Upper lobe of left lung (tissue), 6 donors: ENCODE data around the gene FBXO27. TPM values are rescaled to one million over a fixed set of nuclear protein-coding genes. Genes with fewer than 3 reads are reported as not detected.

Source experiments
- ATAC-seq, 2 donors: fragments of 200-7000 bp; cut with Tn5 transposase; one replicate each; pipeline ENCODE4 v1.9.1; 2022; ENCODE audit warnings: mild to moderate bottlenecking in 2 of 2, moderate library complexity in 2 of 2; ENCODE audit not compliant: low FRiP score in 2 of 2
- DNase-seq, 2 donors: peaks; one replicate each; pipeline ENCODE4 v3.0.0-alpha.2; 2019 to 2020
- H3K27ac ChIP-seq, 4 donors: fragments of 200-600 bp; sonication (generic); one replicate each; pipeline ENCODE4 v1.5.1; 2016 to 2019
- H3K27me3 ChIP-seq, 4 donors: fragments of 200-600 bp; sonication (generic); one replicate each; pipeline ENCODE4 v1.5.1; 2017 to 2019
- H3K36me3 ChIP-seq, 4 donors: fragments of 200-600 bp; sonication (generic); one replicate each; pipeline ENCODE4 v1.5.1; 2016 to 2019
- H3K4me1 ChIP-seq, 4 donors: fragments of 200-600 bp; sonication (generic); one replicate each; pipeline ENCODE4 v1.5.1; 2018 to 2019
- H3K4me3 ChIP-seq, 4 donors: fragments of 200-600 bp; sonication (generic); one replicate each; pipeline ENCODE4 v1.5.1; 2017 to 2019; ENCODE audit warnings: mild to moderate bottlenecking in 2 of 4, moderate library complexity in 1 of 4
- H3K9me3 ChIP-seq, 4 donors: fragments of 200-600 bp; sonication (generic); one replicate each; pipeline ENCODE4 v1.5.1; 2018 to 2019
- CTCF ChIP-seq, 6 experiments: fragments of 450-650 bp in 4 of 6; fragments of 200-600 bp in 2 of 6; sonication (generic) in 2 of 6; IDR thresholded peaks; one replicate each; pipeline ENCODE4 v1.5.1; 2016 to 2019; ENCODE audit warnings: antibody characterized with exemption in 6 of 6
- EP300 ChIP-seq, 4 donors: sonication (generic); formaldehyde crosslinking; IDR thresholded peaks; one replicate each; pipeline ENCODE4 v1.5.1; 2017; ENCODE audit warnings: antibody characterized with exemption in 4 of 4, control low read depth in 2 of 4
- POLR2A ChIP-seq, 4 donors: fragments of 450-650 bp; IDR thresholded peaks; one replicate each; pipeline ENCODE4 v1.5.1; 2016 to 2017; ENCODE audit warnings: antibody characterized with exemption in 4 of 4, mild to moderate bottlenecking in 2 of 4
- POLR2AphosphoS5 ChIP-seq, 2 donors: sonication (generic); formaldehyde crosslinking; IDR thresholded peaks; one replicate each; pipeline ENCODE4 v1.5.1; 2017; ENCODE audit warnings: antibody characterized with exemption in 2 of 2
- WGBS, 2 donors: methylation state at CpG; one replicate each; pipeline ENCODE4 v1.1.5; 2017 to 2018; 5-methylcytosine and 5-hydroxymethylcytosine counted together
- total RNA-seq, 6 donors: library from RNA; depleted of rRNA in 4 of 6; stranded (reverse); fragments of >200 nt in 4 of 6; gene quantifications; one replicate each; pipeline versions ENCODE4 v1.1.0 to v1.2.1, GENCODE V29; 2016 to 2021
- donor health status: DM: no; HTN: no; CAD: no; lungs with moderate emphysema.
- donor health status: DM: no; HTN: yes; CAD: no; lungs with severe emphysema.

Gene FBXO27
- total RNA-seq, 6 donors from 2014 or later: 1.0 to 9.3 (median 6.3) TPM

GRCh38 chr19:38985262-38985661, 47.1 kb downstream of the FBXO27 start:
- no peaks in the 10 kb centered on the region for H3K4me1 ChIP-seq
- peaks cover 0 to 3% (median 0%) of the 10 kb centered on the region in 4 donors for H3K9me3 ChIP-seq
- no peak for ATAC-seq
- H3K36me3 ChIP-seq: no peaks in the 10 kb centered on the region
- no peak overlapping the region for H3K27ac ChIP-seq
- TF ChIP-seq EP300 (IDR thresholded peaks at IDR 0.05) (no peak), CTCF (IDR thresholded peaks at IDR 0.05) (no peak), POLR2A (IDR thresholded peaks at IDR 0.05) (no peak)
- 60 to 90% methylated on average over 1 of the region's 1 CpG for WGBS, 2 donors
- no peaks in the 10 kb centered on the region for H3K27me3 ChIP-seq
- no peak for DNase-seq
- no peak overlapping the region for H3K4me3 ChIP-seq

- Histone ChIP-seq H3K4me3 (no peak overlapping the region), H3K9me3 (peaks cover 0 to 3% (median 0%) of the 10 kb centered on the region in 4 donors), H3K4me1 (peaks cover 0 to 11% (median 8%) of the 10 kb centered on the region in 4 donors), H3K36me3 (no peaks in the 10 kb centered on the region), H3K27me3 (no peaks in the 10 kb centered on the region), H3K27ac (no peak overlapping the region)
- ATAC-seq (no peak), DNase-seq (no peak)
- TF ChIP-seq EP300 (IDR thresholded peaks at IDR 0.05): no peak
- no peak for TF ChIP-seq CTCF (IDR thresholded peaks at IDR 0.05)
- TF ChIP-seq POLR2AphosphoS5 (IDR thresholded peaks at IDR 0.05): no peak
- no peak for TF ChIP-seq POLR2A (IDR thresholded peaks at IDR 0.05)
- 86 to 92% methylated on average over 5 to 10 of the region's 10 CpGs for WGBS, 2 donors
Measured at GRCh38 chr19:38980583-38981374, 51.6 kb downstream of the FBXO27 start.

- H3K27me3 ChIP-seq: no peaks in the 10 kb centered on the region
- ATAC-seq (no peak), DNase-seq (no peak)
- 82% methylated on average over 4 to 5 of the region's 5 CpGs for WGBS, 2 donors
- peaks cover 4 to 20% (median 10%) of the 10 kb centered on the region in 4 donors for H3K4me1 ChIP-seq
- no peak overlapping the region for H3K4me3 ChIP-seq
- TF ChIP-seq EP300 (IDR thresholded peaks at IDR 0.05) (no peak), POLR2AphosphoS5 (IDR thresholded peaks at IDR 0.05) (no peak), CTCF (IDR thresholded peaks at IDR 0.05) (no peak), POLR2A (IDR thresholded peaks at IDR 0.05) (no peak)
- peaks cover 0 to 3% (median 0%) of the 10 kb centered on the region in 4 donors for H3K9me3 ChIP-seq
- H3K27ac ChIP-seq: no peak overlapping the region
- H3K36me3 ChIP-seq: no peaks in the 10 kb centered on the region
Measured at GRCh38 chr19:38979812-38980211, 52.5 kb downstream of the FBXO27 start.

GRCh38 chr19:38978326-38978689, 54.0 kb downstream of the FBXO27 start:
- H3K27me3 ChIP-seq: no peaks in the 10 kb centered on the region
- WGBS, 2 donors: 48 to 51% methylated on average over 2 to 3 of the region's 3 CpGs
- H3K27ac ChIP-seq: no peak overlapping the region
- H3K9me3 ChIP-seq: peaks cover 0 to 3% (median 0%) of the 10 kb centered on the region in 4 donors
- H3K4me3 ChIP-seq: no peak overlapping the region
- DNase-seq: no peak
- H3K4me1 ChIP-seq: peaks cover 7 to 20% (median 11%) of the 10 kb centered on the region in 4 donors
- TF ChIP-seq CTCF (IDR thresholded peaks at IDR 0.05): no peak
- TF ChIP-seq POLR2A (IDR thresholded peaks at IDR 0.05): no peak
- no peak for TF ChIP-seq EP300 (IDR thresholded peaks at IDR 0.05)
- no peaks in the 10 kb centered on the region for H3K36me3 ChIP-seq
- no peak for ATAC-seq
